NCI-H526 (cell line): ENCODE data around the gene CDC23.
"Not testable (repeated sequence)": the region's sequence is repeated elsewhere in the genome, so short reads cannot be mapped to it uniquely, and the experiment has no call there.

Experiments
- DNase-seq, 2 experiments: peaks; one replicate each; lab custom pipeline; 2025; lab: John Stamatoyannopoulos, UW

Gene CDC23

DNA sequence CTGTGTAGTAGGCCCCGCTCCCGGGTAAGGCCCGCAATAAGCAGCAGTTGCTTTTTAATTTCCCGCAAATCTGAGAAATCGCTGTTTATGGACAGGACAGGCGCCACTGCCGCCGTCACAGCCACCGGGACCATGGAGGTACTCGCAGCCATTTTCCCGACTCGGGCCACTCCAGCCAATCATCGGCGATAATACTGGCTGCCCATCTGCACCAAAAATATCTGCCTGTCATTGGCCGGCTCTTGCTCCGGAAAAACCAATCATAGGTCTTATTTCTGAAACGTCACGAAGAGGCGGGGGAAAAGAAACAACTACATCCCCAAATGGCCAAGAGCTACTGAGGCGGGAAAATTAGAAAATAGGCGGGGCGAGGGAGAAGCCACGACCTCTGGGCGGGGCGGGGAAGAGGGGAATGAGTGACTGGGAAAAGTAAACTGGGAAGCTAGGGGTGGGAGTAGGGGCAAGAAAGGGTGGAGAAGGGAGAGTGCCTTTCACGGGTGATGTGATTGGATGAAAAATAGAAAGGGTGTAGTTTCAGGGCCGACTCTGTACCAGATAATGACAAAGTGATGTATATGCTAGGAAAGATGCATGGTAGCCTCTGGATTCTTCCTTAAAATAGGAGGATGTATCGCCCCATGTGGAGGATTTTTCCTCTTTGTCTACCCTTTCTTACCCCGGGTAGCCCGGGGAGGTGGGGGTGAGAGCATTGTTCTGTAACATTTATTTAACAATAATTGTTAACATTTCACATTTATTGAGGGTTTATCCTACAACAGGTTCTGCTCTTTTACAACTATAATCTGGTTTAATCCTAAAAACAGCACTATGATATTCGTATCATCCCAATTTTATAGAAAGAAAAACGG is at the start of gene CDC23:
Gene CDC23 (minus strand): TSS at position 163 of the 869 bp plus-strand sequence. CDS start 11 bp downstream, at position 152.
- peak; percentile 98 to 99 for DNase-seq

DNA sequence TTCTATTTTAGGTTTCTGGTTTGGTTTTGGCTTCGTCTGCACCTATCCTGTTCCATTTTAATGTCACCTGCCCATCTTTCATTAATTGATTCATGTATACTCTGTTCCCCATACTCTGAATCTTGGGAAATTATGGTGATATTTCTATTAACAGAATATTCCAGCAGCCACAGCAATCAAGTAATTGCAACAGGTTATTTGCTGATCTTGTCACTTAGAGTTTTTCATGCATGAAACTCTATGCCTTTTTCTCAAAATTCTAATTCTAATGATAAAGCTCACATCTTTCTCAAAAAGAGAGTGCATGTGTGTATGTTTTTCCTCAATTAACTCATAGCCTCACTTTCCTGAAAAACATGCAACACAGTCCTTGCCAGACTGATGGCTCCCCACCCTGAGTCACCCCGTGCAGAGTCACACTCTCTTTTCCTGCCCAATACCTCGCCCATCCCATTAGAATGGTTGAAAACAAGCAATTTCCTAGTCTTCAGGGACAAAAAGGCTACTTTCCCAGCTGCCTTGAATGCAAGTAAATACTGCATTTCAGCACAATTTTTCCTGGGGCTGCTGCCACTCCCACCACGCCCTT is 45.7 kb upstream of the CDC23 start:
- no peak for DNase-seq

GRCh38 chr5:138257583-138257982 is 44.5 kb upstream of the CDC23 start:
- DNase-seq: no peak

DNA sequence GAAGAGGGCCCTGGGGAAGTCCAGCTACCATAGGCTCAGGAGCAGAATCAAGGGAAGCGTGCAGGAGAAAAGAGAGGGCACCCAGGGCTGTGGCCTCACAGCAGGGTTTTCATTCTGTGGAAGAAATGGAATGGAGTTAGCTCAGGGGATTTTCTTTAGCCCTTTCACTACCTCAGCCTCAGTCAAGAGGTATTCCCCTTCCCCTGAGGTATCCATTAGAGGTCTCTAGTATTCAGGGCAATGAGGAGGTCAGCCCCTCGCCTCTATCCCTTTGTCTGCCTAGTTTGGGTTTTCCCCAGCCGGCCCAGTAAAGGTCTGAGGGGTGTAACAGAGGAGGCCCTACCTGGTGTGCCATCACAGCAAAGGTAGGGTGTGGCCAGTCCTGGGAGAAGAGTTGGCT is 39.8 kb upstream of the CDC23 start:
- DNase-seq: no peak

DNA sequence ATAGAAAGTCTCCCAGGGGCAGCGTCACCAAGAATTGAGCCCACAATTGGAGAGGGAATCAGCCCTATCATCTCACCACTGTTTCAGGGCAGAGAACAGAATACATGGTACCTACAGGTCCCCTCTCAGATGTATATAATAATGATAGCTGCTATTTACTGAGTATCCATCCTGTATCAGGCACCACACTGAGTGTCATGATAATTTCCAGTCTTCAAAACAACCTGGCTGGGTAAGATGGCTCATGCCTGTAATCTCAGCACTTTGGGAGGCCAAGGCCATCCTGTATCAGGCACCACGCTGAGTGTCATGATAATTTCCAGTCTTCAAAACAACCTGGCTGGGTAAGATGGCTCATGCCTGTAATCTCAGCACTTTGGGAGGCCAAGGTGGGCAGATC is 34.7 kb upstream of the CDC23 start:
- DNase-seq: not testable (repeated sequence)

GRCh38 chr5:138246822-138247221 is 33.7 kb upstream of the CDC23 start:
- DNase-seq: no peak

DNA sequence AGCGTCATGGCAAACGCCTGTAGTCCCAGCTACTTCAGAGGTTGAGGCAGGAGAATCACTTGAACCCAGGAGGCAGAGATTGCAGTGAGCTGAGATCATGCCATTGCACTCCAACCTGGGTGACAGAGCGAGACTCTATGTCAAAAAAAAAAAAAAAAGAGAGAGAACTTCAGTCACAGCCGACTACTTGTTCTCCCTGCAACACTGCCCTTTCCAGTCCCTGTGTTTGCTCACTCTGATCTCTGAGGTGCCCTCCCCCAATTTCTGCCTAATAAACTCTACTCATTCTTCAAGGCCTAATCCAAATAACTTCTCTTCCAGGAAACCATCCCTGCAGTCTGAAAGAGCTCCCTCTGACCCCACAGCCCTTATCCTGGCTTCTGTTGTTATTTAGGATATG is 33.2 kb upstream of the CDC23 start:
- DNase-seq: no peak

DNA sequence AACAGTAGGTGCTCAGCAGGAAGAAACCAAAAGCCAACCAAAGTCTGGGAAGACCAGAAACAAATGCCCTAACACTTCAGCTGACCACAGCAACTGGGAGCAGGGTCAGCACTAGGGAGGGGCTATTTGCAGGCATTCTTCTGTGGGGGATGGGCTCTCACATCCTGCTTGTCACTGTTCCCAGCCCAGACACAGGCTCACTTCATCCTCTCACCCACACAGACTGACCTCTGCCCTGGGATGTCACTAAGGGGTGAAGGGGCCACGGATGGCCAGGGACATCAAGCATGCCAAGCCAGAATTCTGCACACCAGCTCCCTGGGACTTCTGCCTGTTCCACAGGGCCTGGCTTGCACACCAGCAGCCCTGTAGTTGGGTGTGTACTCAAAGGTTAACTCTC is 32.6 kb upstream of the CDC23 start:
- DNase-seq: no peak

GRCh38 chr5:138243794-138244193 is 30.7 kb upstream of the CDC23 start:
- no peak for DNase-seq

GRCh38 chr5:138241688-138242571 is 28.8 kb upstream of the CDC23 start:
- peak in 1 of 2 experiments; percentile 46 for DNase-seq

DNA sequence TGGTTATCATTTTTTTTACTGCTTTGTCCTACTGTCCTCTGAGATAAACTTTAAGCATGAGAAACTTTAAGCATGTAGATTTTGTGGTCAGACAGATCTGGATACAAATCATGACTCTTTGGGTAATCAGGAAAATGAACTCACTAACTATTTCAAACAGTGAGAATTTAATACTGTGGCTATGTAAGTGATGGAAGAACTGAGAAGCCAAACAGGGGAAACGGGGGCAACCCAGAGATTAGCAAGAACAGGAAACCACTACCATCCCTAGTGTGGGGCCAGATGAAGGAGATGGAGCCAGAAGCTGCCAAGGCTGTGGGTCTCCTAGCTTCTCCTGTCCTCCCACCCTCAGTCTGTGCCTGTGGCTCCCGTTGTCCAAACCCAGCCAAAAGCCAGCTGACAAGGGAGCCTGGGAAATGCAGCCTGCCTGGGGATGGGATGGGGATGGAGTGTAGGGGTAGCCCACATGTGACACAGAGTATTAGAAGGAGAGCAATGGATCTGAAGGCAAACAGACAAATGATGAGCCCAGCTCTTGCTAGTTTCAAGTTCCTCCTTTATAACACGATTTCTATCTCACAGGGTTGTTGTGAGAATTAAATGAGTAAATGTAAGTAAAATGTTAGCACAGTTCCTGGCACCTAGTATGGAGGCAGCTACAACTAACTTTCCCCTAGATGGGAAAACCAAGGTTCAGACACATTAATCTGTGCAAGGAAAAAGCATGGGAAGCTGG is 27.7 kb upstream of the CDC23 start:
- no peak for DNase-seq

DNA sequence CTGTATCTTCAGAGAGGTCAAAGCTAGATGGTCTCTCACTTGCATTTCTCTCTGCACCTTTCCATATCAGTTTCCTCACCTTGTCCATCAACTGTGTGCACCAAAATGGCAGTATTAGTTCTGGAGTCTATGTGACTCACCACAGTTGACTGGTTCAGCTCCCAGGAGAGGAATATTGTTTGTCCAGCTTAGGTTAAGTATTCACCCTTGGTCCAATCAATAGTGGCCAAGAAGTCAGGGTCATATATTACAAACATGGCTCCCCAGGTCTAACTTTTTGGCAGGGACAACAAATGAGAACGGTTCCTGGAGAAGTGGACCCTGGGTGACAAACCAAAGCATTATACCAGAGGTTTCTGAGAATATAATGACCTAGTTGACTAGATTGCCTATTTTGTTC is 24.9 kb upstream of the CDC23 start:
- DNase-seq: no peak

DNA sequence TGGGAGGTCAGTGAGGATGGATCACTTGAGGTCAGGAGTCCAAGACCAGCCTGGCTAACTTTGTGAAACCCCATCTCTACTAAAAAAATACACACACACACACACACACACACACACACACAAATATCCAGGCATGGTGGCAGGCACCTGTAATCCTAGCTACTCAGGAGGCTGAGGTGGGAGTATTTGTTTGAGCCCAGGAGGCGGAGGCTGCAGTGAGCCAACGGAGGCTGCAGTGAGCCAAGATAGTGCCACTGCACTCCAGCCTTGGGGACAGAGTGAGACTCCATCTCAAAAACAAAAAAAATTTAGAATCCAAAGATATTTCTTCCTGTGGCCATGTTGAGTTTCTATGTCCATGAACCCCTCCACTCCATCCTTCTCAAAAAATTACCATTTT is 21.5 kb upstream of the CDC23 start:
- no peak for DNase-seq

DNA sequence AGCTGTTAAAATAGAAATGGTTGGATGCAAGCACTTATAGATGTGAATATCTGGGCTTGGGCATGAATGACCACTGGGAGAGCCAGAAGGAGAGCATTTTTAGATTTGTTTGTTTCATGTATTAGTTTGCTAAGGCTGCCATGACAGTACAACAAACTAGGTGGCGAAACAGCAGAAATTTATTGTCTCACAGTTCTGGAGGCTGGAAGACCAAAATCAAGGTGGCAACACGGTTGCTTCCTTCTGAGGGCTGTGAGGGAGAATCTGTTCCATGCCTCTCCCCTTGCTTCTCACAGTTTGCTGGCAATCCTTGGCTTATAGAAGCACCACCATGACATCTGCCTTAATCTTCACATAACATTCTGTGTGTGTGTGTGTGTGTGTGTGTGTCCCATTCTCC is 20.2 kb upstream of the CDC23 start:
- DNase-seq: no peak

- no peak for DNase-seq
Measured at GRCh38 chr5:138230981-138231589, 18.0 kb upstream of the CDC23 start.

DNA sequence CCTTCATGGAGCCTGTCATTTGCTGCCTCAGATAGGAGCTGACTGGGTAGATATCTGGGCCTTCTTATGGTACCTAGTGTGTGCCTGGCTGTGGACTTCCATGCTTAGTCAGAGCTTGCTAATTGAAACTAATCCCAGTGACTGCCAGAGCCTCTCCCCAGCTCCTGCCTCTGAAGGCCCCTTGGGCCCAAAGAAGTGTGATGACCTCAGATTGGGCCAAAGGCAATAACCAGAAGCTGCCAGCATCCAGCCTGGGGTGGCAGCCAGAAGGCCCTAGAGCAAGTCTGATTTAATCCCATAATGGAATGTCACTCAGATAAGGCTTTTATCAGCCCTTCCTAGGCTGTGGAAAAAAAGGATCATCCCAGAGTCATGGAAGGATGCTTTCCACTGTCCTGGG is 17.1 kb upstream of the CDC23 start:
- DNase-seq: no peak

DNA sequence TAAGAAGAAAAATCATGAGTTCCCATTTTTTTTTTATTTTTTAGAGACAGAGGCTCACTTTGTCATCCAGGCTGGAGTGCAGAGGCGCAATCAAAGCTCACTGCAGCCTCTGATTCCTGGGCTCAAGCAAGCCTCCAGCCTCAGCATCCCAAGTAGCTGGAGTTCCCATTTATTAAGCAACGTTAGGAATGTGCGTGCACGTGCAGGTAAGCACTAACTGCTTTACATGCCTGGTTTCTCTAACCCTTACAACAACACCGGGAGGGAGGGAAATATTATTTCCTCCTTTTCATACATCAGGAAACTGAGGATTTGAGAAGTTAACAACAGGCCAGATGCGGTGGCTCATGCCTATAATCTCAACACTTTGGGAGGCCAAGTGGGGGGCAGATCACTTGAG is 16.3 kb upstream of the CDC23 start:
- DNase-seq: no peak

DNA sequence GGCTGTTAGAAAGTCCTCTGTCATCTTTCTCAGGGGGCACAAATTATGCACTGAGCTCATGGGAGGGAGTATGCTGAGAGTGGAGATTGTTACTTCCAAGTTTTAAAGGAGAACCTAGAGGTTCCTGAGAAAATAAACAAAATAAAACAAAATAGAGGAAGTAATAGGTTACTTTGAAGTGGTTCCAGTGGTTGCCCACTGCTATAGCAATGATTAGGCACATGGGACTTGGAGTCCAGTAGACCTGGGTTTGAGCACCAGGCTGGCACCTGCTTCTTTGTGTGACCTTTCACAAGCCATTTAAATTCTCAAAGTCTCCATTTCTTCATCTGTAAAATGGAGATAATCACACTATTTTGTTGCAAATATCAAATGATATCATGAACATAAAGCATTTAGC is 13.8 kb upstream of the CDC23 start:
- DNase-seq: no peak

DNA sequence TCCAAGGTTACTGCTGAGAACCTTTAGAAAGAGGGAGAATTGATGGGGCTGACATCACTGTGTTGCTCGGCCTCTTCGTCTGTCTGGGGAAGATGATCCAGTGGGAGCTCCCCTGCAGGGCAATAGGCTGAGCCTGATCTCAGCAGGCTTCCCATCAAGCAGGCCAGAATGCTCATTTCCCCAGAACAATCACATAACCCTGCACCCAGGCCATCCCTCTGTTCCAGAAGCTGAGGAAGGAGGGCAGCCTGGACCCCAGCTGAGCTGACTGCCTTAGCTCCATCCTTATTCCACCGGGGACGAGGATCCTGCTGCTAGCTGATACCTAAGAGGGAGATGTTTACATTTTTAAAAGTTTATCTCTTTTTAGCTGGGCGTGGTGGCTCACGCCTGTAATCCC is 11.6 kb upstream of the CDC23 start:
- no peak for DNase-seq

- DNase-seq: no peak
Measured at GRCh38 chr5:138223532-138223931, 10.4 kb upstream of the CDC23 start.

GRCh38 chr5:138216799-138217198 is 3.7 kb upstream of the CDC23 start:
- DNase-seq: no peak

DNA sequence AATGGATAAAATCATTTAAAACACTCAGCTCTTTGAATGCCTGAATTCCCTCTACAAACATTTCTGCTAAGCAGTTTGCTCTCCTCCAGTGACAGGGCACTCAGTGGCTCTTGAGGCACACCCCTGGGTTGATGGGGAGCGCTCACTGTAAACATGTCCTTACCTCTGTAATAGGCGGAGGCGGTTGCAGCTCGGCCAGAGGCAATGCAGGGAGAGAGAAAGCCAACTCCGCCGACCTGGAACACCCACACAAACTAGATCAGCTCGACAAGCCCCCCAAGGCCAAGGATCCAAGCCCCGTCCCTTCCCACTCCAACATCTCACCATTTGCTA is 329 bp downstream of the CDC23 start:
- DNase-seq: peak in 1 of 2 experiments; percentile 43
